WTC11 (cell line): ENCODE measurements around the gene IFNAR2. TPM values are rescaled to one million over a fixed set of nuclear protein-coding genes. Genes with fewer than 3 reads are reported as not detected.

Experiments used
- ATAC-seq: fragments of 200-7000 bp; cut with Tn5 transposase; 2 replicates; pipeline ENCODE4 v1.10.0; 2021; ENCODE audit warnings: mild to moderate bottlenecking, moderate library complexity
- CTCF ChIA-PET: fragments of 300-600 bp; sonication (Branson Sonifier 250); formaldehyde crosslinking; loops from one replicate; lab custom pipeline; 2021; ENCODE audit warnings: antibody characterized with exemption; lab: Charles Lee
- POLR2A ChIA-PET: fragments of 350-600 bp; sonication (Branson Sonifier 250); formaldehyde crosslinking; loops from one replicate; lab custom pipeline; 2021; ENCODE audit warnings: antibody characterized with exemption; lab: Charles Lee
- DNase-seq: peaks from one replicate; pipeline ENCODE4 v3.0.0; 2021; ENCODE audit warnings: low spot score
- H3K27ac Mint-ChIP-seq: 2 replicates; pipeline ENCODE4 v1.8.0; 2021; ENCODE audit warnings: mixed read lengths
- H3K27me3 Mint-ChIP-seq: 2 replicates; pipeline ENCODE4 v1.8.0; 2021; ENCODE audit warnings: low read depth, mild to moderate bottlenecking, moderate library complexity, mixed read lengths
- H3K36me3 Mint-ChIP-seq: 2 replicates; pipeline ENCODE4 v1.8.0; 2021; ENCODE audit warnings: mixed read lengths
- H3K4me1 Mint-ChIP-seq: 2 replicates; pipeline ENCODE4 v1.8.0; 2022; ENCODE audit warnings: mixed read lengths
- H3K4me3 Mint-ChIP-seq: 2 replicates; pipeline ENCODE4 v1.8.0; 2021; ENCODE audit warnings: mild to moderate bottlenecking, moderate library complexity, mixed read lengths
- H3K9me3 Mint-ChIP-seq: 2 replicates; pipeline ENCODE4 v1.8.0; 2021; ENCODE audit warnings: mixed read lengths
- IRF2 ChIP-seq: sonication (generic); formaldehyde crosslinking; IDR thresholded peaks from 2 replicates; pipeline ENCODE4 v1.8.0; 2022; ENCODE audit warnings: low read depth, missing genetic modification reagents, borderline replicate concordance
- JAZF1 ChIP-seq: fragments of 250-450 bp; sonication (Bioruptor Pico); IDR thresholded peaks from 2 replicates; pipeline ENCODE4 v1.9.0; 2021; ENCODE audit warnings: moderate library complexity, mild to moderate bottlenecking, inconsistent platforms
- MXD4 ChIP-seq: fragments of 250-450 bp; sonication (Bioruptor Pico); IDR thresholded peaks from 2 replicates; pipeline ENCODE4 v1.8.0; 2021; ENCODE audit warnings: mild to moderate bottlenecking, moderate library complexity, borderline replicate concordance
- MYBL2 ChIP-seq: sonication (generic); formaldehyde crosslinking; IDR thresholded peaks from 2 replicates; pipeline ENCODE4 v1.8.1; 2023; ENCODE audit warnings: mild to moderate bottlenecking, moderate library complexity, missing genetic modification reagents
- SOX15 ChIP-seq: fragments of 250-450 bp; sonication (Bioruptor Pico); IDR thresholded peaks from 2 replicates; pipeline ENCODE4 v1.9.0; 2021; ENCODE audit warnings: mild to moderate bottlenecking
- ZNF416 ChIP-seq: fragments of 250-450 bp; sonication (Bioruptor Pico); IDR thresholded peaks from 2 replicates; pipeline ENCODE4 v1.9.0; 2021; ENCODE audit warnings: mild to moderate bottlenecking, inconsistent platforms
- ZNF671 ChIP-seq: fragments of 250-450 bp; sonication (Bioruptor Pico); IDR thresholded peaks from 2 replicates; pipeline ENCODE4 v1.8.0; 2021; ENCODE audit warnings: mild to moderate bottlenecking
- total RNA-seq: library from RNA; stranded (reverse); gene quantifications from 3 replicates; pipeline ENCODE4 v1.2.3, GENCODE V29; 2021
- TF ChIP-seq, protein P1 (sequence below): sonication (generic); formaldehyde crosslinking; IDR thresholded peaks from 2 replicates; pipeline ENCODE4 v1.8.1; 2023; ENCODE audit warnings: mild to moderate bottlenecking, missing genetic modification reagents, borderline replicate concordance
- TF ChIP-seq, protein P2 (sequence below): fragments of 250-450 bp; sonication (Bioruptor Pico); IDR thresholded peaks from 2 replicates; pipeline ENCODE4 v2.1.2; 2022; ENCODE audit warnings: mild to moderate bottlenecking, moderate library complexity
- TF ChIP-seq, protein P3 (sequence below): fragments of 250-450 bp; sonication (Bioruptor Pico); conservative IDR thresholded peaks from 2 replicates; pipeline ENCODE4 v1.9.0; 2021; ENCODE audit warnings: mild to moderate bottlenecking
- TF ChIP-seq, protein P4 (sequence below): sonication (generic); formaldehyde crosslinking; IDR thresholded peaks from 2 replicates; pipeline ENCODE4 v1.8.1; 2023; ENCODE audit warnings: mild to moderate bottlenecking, missing genetic modification reagents
- TF ChIP-seq, protein P5 (sequence below): sonication (generic); formaldehyde crosslinking; IDR thresholded peaks from 2 replicates; pipeline ENCODE4 v1.8.0; 2022; ENCODE audit warnings: missing genetic modification reagents
- TF ChIP-seq, protein P6 (sequence below): sonication (generic); formaldehyde crosslinking; conservative IDR thresholded peaks from 2 replicates; pipeline ENCODE4 v1.8.1; 2022; ENCODE audit warnings: mild to moderate bottlenecking, missing genetic modification reagents

Gene IFNAR2
- total RNA-seq, 1 experiment from 2014 or later = 13.3 TPM

DNA sequence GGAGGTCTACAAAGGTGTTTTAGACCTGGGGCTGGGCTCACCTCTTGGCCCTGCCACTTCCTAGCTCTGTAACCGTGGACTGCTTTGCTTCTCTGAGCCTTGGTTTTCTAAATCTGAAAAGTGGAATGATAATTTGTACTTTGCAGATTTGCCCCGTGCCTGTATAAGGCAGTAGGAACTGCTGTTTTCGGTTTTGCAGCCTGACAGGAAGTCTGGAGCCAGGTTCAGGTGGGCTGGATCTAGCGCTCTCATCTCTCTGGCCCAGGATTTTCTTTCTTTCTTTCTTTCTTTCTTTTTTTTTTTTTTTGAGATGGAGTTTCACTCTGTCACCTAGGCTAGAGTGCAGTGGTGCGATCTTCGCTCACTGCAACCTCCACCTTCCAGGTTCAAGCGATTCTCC is 17.2 kb downstream of the IFNAR2 start:
- peaks cover 63% of the 10 kb centered on the region for H3K36me3 Mint-ChIP-seq
- no peak for ATAC-seq
- CTCF ChIA-PET = no interaction called here

DNA sequence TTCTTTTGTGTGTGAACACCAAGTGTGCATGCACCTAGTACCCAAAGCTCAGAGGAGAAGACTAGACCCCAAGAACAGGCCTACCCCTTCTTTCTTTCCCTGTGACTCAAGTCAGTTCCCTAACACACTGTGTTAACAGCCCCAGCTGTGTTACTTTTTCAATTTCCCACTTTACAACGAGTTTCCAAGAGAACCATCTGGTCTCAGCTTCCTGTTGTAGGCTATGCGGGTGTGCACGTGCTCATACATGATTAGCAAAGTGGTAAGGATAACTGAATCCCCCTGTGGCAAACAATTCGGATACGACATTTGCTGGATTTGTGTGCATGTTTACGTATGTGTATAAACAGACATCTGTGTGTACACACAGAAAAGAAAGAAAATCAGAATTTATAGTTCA is 17.9 kb downstream of the IFNAR2 start:
- H3K27ac Mint-ChIP-seq = no peak overlapping the region
- POLR2A ChIA-PET = no interaction called here
- H3K9me3 Mint-ChIP-seq = no peaks in the 10 kb centered on the region
- DNase-seq (no peak), ATAC-seq (no peak)
- H3K36me3 Mint-ChIP-seq = peaks cover 65% of the 10 kb centered on the region
- no peaks in the 10 kb centered on the region for H3K4me1 Mint-ChIP-seq
- TF ChIP-seq, protein P1, sequence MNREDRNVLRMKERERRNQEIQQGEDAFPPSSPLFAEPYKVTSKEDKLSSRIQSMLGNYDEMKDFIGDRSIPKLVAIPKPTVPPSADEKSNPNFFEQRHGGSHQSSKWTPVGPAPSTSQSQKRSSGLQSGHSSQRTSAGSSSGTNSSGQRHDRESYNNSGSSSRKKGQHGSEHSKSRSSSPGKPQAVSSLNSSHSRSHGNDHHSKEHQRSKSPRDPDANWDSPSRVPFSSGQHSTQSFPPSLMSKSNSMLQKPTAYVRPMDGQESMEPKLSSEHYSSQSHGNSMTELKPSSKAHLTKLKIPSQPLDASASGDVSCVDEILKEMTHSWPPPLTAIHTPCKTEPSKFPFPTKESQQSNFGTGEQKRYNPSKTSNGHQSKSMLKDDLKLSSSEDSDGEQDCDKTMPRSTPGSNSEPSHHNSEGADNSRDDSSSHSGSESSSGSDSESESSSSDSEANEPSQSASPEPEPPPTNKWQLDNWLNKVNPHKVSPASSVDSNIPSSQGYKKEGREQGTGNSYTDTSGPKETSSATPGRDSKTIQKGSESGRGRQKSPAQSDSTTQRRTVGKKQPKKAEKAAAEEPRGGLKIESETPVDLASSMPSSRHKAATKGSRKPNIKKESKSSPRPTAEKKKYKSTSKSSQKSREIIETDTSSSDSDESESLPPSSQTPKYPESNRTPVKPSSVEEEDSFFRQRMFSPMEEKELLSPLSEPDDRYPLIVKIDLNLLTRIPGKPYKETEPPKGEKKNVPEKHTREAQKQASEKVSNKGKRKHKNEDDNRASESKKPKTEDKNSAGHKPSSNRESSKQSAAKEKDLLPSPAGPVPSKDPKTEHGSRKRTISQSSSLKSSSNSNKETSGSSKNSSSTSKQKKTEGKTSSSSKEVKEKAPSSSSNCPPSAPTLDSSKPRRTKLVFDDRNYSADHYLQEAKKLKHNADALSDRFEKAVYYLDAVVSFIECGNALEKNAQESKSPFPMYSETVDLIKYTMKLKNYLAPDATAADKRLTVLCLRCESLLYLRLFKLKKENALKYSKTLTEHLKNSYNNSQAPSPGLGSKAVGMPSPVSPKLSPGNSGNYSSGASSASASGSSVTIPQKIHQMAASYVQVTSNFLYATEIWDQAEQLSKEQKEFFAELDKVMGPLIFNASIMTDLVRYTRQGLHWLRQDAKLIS (CRISPR knock-in tag) = no peak
- TF ChIP-seq, protein P2, sequence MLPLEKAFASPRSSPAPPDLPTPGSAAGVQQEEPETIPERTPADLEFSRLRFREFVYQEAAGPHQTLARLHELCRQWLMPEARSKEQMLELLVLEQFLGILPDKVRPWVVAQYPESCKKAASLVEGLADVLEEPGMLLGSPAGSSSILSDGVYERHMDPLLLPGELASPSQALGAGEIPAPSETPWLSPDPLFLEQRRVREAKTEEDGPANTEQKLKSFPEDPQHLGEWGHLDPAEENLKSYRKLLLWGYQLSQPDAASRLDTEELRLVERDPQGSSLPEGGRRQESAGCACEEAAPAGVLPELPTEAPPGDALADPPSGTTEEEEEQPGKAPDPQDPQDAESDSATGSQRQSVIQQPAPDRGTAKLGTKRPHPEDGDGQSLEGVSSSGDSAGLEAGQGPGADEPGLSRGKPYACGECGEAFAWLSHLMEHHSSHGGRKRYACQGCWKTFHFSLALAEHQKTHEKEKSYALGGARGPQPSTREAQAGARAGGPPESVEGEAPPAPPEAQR (CRISPR knock-in tag) = no peak
- TF ChIP-seq ZNF671 (CRISPR knock-in tag) = no peak
- TF ChIP-seq, protein P3, sequence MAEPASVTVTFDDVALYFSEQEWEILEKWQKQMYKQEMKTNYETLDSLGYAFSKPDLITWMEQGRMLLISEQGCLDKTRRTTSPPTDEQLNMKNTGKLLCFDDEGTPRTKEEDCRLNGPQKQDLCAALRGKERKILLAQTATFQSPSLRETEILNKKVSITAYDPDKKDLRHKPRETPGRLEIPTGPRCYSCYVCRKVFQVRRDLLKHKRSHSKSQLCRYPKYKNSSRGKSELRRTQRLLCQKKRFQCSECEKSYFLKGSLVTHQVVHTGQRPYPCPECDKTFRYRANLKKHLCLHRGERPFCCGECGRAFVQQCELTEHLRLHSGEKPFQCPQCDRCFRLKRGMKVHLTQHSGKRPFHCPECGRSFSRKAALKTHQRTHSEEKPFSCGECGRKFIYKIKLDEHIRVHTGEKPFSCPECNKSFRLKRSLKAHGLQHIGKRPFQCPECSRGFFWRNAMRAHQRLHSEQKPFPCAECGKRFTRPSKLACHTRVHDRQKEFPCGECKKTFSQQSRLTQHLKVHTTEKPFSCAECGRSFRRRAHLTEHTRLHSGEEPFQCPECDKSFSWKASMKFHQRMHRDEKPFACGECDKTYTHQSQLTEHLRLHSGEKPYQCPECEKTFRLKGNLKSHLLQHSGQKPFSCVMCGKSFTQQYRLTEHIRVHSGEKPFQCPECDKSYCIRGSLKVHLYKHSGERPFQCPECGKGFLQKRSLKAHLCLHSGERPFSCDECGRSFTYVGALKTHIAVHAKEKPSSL = no peak
- TF ChIP-seq, protein P4, sequence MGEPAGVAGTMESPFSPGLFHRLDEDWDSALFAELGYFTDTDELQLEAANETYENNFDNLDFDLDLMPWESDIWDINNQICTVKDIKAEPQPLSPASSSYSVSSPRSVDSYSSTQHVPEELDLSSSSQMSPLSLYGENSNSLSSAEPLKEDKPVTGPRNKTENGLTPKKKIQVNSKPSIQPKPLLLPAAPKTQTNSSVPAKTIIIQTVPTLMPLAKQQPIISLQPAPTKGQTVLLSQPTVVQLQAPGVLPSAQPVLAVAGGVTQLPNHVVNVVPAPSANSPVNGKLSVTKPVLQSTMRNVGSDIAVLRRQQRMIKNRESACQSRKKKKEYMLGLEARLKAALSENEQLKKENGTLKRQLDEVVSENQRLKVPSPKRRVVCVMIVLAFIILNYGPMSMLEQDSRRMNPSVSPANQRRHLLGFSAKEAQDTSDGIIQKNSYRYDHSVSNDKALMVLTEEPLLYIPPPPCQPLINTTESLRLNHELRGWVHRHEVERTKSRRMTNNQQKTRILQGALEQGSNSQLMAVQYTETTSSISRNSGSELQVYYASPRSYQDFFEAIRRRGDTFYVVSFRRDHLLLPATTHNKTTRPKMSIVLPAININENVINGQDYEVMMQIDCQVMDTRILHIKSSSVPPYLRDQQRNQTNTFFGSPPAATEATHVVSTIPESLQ (CRISPR knock-in tag) = no peak
- no peak for TF ChIP-seq IRF2
- TF ChIP-seq SOX15 (CRISPR knock-in tag) = no peak
- TF ChIP-seq MXD4 (CRISPR knock-in tag) = no peak
- TF ChIP-seq, all 79 proteins: peak for 0
- Mint-ChIP-seq H3K27me3 (no peaks in the 10 kb centered on the region), H3K4me3 (no peak overlapping the region)
- CTCF ChIA-PET = no interaction called here

More for the DNA sequence above, 17.2 kb downstream of the IFNAR2 start:
- no peak for TF ChIP-seq ZNF416 (CRISPR knock-in tag)
- TF ChIP-seq MYBL2 = no peak
- TF ChIP-seq, protein P5, sequence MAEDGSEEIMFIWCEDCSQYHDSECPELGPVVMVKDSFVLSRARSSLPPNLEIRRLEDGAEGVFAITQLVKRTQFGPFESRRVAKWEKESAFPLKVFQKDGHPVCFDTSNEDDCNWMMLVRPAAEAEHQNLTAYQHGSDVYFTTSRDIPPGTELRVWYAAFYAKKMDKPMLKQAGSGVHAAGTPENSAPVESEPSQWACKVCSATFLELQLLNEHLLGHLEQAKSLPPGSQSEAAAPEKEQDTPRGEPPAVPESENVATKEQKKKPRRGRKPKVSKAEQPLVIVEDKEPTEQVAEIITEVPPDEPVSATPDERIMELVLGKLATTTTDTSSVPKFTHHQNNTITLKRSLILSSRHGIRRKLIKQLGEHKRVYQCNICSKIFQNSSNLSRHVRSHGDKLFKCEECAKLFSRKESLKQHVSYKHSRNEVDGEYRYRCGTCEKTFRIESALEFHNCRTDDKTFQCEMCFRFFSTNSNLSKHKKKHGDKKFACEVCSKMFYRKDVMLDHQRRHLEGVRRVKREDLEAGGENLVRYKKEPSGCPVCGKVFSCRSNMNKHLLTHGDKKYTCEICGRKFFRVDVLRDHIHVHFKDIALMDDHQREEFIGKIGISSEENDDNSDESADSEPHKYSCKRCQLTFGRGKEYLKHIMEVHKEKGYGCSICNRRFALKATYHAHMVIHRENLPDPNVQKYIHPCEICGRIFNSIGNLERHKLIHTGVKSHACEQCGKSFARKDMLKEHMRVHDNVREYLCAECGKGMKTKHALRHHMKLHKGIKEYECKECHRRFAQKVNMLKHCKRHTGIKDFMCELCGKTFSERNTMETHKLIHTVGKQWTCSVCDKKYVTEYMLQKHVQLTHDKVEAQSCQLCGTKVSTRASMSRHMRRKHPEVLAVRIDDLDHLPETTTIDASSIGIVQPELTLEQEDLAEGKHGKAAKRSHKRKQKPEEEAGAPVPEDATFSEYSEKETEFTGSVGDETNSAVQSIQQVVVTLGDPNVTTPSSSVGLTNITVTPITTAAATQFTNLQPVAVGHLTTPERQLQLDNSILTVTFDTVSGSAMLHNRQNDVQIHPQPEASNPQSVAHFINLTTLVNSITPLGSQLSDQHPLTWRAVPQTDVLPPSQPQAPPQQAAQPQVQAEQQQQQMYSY (CRISPR knock-in tag) = no peak
- TF ChIP-seq, protein P6, sequence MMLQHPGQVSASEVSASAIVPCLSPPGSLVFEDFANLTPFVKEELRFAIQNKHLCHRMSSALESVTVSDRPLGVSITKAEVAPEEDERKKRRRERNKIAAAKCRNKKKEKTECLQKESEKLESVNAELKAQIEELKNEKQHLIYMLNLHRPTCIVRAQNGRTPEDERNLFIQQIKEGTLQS (CRISPR knock-in tag) = no peak
- no peak for TF ChIP-seq JAZF1 (CRISPR knock-in tag)
- TF ChIP-seq, protein P1 (CRISPR knock-in tag) = no peak
- Mint-ChIP-seq H3K9me3 (peaks cover 4% of the 10 kb centered on the region), H3K4me1 (no peaks in the 10 kb centered on the region), H3K27ac (no peak overlapping the region), H3K27me3 (no peaks in the 10 kb centered on the region), H3K4me3 (no peak overlapping the region)
- no peak for DNase-seq
- POLR2A ChIA-PET = no interaction called here
